Pons (tissue), 1 donor: ENCODE data around the gene CC2D2B.
"Not testable (repeated sequence)": the region's sequence is repeated elsewhere in the genome, so short reads cannot be mapped to it uniquely, and the experiment has no call there.

Source experiments
- DNase-seq: peaks from one replicate; pipeline ENCODE4 v3.0.0-alpha.2; 2016; ENCODE audit warnings: low spot score

Gene CC2D2B, protein sequence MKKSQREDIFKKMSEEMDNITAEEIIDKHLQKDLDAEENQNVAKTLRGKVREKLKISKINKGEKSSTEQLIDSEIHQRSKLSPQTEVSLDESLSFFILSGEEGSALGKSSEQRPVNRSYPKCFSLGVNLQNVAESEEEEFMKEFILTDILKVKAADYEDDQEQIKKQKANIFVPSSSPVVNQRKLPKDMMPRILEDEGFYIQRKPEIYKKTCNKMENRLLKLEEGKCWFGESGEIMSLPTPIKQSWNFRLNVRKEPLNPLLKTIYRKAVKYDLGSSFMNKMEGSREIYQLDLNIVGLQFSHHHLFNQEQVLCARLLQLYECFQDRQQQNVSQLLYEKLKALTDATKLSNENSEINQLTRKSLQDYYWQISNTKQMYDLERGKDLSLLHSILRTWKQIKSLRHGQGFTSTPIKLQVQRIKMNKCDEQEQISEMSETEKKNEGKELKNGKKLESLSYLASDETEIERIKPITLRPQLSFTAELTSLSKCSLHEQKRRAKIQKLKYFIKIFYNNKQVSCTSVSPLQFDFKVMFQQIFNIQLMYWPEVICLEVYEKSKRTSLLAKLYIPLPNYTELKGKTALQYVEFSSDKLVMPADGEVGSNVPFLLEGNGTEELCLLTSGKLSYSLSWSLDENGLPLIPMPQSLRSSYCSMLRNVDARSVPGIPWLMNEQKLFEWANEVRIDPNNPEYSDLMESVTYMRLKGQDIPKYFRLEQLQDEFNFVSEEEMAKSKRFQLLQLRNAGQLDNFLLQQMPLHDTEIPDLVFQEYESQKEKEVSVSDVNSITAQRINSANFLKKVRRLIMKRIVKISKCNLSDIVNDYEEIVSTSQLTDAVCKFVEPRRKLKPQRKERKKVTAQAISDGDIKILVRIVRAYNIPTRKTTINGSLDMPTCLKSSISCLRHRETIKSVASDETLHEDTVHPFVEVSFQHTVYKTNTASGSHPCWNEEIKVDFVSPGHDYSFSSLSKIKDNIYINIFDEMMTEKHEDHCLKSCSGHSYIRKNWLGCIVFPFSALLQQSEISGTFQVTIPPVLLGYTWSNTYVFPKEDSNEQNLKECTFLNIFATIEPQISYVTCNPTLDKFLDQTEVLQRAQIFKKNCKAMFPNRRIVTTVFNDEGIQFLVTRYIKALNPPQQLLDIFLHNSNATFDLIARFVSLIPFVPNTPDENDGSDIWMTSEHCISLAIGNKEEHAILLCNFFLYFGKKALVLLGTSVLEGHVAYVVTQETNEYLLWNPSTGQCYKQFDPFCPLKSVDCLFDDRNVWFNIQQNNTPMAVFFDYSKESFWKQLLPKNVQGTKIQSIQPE (N-terminal part only)

DNA sequence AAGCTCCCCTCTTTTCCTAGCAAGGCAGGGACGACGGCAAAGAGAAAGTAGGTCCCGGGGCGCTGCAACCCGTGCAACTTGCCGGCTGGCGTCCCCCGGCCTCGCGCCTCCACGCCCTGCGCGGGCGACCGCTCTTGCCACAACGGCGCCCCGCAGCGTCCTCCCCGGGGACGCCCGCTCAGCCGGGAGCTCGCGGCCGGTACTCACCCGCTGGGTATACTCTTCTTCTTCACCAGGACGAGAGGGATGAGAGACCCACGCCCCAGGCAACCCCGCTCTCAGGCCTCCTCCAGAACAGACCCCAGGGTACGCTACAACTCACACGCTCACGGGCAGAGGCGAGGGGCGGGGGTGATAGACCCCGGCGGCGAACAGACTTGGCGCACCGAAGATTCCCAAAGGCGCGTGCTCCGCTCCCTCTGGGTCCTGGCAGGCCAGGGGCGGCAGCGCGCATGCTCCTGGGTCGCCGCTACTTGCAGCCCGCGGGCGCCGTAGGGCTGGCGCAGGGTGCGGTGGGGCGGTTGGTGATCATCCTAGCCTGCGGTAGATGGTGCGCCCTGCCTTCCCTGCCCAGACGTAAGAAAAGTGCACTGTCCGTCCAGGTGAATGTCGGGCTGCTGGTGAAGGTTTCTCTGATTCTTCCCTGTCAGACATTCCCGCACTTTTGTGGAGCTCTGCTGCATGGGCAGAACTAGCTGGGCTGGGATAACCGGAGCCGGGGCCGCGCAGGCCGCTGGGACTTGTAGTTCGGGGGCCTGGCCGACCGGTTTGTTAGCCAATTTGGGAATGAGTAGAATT, at the start of gene CC2D2B:
TSS of gene CC2D2B (plus strand) at position 520 of the 798 bp plus-strand sequence. CDS start 3,349 bp downstream, outside the sequence.
- peak; percentile 81 for DNase-seq

DNA sequence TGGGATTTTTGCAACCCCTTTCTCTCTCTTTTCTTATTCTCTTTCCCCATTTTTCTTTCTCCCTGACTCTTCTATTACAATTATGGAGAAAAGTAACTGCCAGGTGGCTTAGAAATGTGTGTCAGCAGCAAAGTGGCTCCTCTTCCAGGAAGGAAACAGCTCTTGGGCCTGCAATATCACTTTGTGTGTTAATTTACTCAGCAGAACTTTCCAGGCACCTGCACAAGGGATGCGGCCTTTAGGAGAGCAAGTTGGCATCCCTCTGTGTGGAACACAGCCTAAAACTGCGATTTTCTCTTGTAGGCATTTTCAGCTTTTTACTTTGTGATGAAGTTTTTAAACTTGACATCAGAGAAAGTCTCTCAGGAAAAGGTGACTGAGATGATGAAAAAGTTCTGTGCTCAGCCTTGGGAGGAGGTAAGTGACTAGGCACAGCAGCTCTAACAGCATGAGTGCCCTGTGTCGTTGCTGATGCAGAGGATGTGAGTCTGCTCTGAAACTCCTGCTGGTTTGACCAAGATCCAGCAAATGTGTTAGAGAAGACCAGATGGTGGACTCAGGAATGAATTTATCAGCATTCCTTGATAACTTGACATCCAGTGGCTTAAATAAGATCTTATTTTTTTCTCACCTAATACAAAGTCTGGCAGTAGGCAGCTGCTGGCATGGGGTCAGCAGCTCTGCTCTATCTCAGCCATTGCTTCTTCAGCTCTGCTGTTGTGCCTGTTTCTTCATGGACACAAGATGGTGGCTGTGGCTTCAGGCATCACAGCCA, 47.4 kb upstream of the CC2D2B start:
- DNase-seq = peak; percentile 37

DNA sequence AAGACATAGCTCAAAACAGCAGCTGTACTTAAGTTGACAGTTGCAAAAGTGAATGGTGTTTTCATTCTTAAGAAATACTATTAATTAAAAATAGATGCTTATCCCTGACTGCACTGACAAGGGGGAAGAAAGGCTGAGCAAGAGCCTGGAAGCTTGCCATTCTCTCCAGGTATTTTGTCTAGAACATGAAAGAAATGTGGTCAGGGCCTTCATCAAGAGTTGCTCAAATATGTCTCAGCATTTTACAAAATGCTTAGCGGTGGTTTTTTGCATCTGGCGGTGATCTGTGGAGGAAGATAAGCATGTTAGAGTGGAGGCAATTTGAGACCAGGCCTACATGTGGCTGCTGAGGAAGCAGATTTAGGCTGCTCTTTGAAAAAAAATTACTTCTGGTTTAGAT, 46.4 kb upstream of the CC2D2B start:
- no peak for DNase-seq

DNA sequence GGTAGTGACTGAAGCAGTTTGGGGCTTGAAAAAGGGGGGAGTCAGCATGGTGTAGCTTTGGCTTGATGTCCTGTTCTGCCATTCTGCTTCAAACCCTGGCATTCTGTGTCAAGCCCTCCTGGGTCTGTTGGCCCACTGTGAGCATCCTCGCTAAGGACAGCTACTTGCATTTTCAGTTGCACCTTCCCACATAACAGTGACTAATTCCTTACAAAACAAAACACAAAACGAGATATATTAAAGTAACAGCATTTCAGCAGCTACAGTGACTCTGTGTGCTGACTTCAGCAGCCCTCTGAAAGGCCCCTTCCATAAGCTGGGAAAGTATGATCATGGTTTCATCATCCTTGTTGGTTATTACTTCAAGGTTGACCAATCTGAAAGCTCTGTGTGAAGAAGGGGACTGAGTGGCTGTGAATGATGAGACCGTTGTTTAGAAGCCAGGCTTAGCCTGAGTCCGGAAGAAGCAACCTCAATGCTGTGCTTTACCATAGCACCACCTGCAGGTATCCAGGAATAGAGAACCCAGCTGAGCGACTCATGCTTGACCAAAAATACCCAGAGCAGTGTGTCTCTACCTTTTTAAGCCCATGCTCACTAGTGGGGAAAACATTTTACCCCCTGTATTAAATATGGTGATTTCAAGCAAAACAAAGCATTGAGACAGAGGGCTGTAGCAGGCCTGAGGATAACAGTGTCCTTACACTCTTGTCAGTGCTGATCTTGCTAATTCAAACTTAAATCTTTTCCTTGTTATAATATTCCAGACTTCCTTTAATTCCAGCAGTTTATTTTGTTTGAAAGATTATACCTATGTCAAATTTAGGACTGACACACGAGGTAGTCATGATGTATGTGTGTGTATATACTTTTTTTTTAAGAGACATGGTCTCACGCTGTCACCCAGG, 42.6 kb upstream of the CC2D2B start:
- peak; percentile 56 for DNase-seq

DNA sequence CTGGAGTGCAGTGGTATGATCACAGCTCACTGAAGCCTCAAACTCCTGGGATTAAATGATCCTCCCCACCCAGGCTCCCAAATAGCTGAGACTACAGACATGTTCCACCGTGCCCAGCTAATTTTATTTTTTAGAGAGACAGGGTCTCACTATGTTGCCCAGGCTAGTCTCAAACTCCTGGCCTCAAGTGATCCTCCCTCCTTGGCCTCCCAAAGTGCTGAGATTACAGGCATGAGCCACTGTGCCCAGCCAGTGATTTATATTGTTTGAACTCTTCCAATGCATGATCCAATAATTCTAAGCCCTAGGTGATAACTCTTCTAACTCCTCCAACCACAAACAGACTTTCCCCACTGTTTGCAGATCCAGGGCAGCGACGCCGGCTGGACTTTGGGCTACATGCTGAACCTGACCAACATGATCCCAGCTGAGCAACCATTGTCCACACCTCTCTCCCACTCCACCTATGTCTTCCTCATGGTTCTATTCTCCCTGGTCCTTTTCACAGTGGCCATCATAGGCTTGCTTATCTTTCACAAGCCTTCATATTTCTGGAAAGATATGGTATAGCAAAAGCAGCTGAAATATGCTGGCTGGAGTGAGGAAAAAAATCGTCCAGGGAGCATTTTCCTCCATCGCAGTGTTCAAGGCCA, 41.8 kb upstream of the CC2D2B start:
- DNase-seq = no peak

DNA sequence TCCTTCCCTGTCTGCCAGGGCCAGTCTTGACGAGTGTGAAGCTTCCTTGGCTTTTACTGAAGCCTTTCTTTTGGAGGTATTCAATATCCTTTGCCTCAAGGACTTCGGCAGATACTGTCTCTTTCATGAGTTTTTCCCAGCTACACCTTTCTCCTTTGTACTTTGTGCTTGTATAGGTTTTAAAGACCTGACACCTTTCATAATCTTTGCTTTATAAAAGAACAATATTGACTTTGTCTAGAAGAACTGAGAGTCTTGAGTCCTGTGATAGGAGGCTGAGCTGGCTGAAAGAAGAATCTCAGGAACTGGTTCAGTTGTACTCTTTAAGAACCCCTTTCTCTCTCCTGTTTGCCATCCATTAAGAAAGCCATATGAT, 41.3 kb upstream of the CC2D2B start:
- DNase-seq = no peak

DNA sequence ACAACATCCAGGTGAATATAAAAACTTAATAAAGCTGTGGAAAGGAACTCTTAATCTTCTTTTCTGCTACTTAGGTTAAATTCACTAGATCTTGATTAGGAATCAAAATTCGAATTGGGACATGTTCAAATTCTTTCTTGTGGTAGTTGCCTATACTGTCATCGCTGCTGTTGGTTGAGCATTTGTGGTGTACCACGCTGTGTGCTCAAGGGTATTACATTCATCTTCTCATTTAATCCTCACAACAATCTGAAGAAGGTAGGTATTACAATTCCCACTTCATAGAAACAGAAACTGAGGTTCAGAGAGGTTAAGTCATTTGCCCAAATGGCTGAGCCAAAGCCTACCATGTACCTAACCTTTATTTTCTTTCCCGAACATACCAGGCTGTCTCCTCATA, 39.9 kb upstream of the CC2D2B start:
- DNase-seq = no peak

DNA sequence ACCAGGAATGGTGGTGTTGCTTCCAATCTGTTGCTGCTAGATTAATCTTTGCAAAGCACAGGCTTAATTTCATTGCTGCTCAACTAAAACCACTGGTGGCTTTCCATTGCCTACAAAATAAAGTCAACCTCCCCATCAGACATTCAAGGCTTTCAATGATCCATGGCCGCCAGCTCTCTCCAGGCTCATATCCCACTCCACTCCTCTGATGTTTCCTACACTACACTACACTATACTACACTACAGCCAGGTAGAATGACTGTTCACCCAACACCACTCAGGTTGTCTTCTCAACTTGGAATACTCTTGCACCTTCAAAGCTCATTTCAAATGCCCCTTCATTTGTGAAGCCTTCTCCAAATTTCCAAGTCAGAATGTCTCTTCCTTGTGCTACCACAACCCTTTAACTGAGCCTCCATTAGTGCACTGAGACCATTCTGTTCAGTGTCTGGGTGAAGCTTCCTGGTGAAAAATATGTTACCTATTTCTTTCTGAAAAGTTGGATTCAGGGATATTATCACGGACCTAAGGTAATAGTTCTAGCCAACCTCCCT, 35.5 kb upstream of the CC2D2B start:
- DNase-seq = no peak

DNA sequence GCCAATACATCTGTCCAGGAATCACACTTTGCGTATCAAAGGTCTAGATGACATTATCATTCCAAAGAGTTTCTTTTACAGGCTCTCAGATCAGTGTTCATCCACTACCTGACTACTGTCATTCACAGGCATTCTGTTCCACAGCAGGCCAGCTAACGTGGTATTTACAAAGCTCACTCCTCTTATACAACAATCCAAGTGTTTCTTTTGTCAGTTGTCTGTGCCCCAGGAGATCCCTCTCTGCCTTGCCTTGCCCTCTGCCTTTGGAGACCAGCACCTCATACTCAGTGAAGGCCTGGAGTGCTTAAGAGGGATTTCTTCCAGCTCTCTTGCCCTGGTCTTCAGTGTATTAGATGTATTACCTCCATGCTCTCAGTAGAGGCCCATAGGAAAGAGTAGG, 34.6 kb upstream of the CC2D2B start:
- no peak for DNase-seq

DNA sequence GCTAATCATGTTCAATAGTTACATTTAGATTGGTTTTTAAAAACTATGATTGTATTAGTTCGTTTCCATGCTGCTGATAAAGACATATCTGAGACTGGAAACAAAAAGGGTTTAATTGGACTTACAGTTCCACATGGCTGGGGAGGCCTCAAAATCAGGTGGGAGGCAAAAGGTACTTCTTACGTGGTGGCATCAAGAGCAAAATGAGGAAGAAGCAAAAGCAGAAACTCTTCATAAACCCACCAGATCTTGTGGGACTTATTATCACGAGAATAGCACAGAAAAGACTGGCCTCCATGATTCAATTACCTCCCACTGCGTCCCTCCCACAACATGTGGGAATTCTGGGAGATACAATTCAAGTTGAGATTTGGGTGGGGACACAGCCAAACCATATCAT, 34.1 kb upstream of the CC2D2B start:
- DNase-seq = no peak

DNA sequence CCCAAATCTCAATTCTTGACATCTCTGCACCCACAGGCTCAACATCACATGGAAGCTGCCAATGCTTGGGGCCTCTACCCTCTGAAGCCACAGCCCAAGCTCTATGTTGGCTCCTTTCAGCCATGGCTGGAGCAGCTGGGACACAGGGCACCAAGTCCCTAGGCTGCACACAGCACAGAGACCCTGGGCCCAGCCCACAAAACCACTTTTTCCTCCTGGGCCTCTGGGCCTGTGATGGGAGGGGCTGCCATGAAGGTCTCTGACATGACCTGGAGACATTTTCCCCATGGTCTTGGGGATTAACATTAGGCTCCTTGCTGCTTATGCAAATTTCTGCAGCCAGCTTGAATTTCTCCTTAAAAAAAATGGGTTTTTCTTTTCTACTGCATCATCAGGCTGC, 33.0 kb upstream of the CC2D2B start:
- DNase-seq = not testable (repeated sequence)

DNA sequence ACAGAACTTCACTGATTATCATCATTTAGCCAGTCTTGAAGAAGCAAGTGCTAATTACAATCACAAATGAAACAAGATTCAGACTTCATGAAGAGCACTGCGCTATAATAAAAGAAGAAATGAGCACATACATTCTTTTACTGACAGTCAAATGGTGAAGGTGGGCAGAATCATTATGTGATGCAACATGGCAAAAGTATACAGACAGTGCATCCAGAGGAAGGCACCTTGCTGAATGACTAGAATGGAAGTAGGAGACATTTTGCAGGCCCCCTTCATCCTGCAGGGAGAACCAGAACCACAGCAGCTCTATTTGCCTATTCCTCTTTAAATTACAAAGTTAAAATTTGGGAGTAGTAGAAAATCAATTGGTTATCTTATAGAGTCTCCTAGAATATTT, 31.0 kb upstream of the CC2D2B start:
- DNase-seq = no peak

DNA sequence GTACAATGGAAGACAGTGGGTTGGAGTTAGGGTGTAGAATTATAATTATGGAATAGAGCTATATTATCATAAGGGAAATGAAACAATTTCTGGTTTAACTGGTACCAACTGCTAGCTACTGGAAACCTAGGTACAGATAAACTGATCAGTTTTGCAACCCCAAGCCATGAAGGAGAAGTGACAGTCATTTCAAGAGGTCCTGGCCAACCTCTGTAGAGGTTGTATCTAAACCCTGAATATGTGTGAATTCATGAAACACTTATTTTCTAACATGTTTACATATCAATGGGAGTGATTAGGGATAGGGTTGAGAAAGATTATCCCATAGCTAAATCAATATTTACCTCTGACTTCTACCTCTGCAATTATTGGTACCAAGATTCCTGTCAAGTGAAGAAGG, 29.9 kb upstream of the CC2D2B start:
- no peak for DNase-seq

DNA sequence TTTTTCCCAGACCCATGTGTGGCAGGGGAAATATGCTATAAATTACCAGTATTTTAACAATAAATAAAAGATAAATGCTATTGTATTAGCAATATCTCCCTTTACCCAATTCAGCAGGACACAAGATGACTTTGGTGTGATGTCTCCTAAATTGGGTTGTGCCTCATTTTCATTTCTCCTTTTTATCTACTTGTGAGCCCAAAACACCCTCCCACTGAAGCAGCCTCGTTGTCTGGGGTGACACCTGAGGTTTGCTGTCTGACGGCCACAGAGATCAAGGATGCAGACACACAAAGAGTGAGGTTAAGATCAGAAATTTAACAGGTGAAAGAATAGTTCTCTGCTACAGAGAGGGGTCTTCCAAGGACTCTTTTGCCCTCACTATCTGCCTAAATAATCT, 27.1 kb upstream of the CC2D2B start:
- no peak for DNase-seq

DNA sequence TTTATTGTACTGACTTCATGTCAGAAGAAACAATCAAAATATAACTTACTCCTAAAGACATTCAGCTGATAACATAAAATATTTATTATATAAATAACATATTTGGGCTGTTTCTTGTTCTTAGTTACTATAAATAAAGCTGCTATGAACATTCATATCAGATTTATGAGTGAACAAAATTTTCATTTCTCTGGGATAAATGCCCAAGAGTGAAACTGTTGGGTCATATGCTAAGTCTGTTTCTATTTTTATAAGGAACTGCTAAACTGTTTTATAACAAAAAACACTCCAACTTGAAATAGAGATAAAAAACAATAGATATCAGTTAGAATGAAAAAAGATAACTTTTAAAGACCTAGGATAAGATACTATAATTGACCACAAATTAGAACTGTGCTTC, 26.5 kb upstream of the CC2D2B start:
- DNase-seq = no peak

DNA sequence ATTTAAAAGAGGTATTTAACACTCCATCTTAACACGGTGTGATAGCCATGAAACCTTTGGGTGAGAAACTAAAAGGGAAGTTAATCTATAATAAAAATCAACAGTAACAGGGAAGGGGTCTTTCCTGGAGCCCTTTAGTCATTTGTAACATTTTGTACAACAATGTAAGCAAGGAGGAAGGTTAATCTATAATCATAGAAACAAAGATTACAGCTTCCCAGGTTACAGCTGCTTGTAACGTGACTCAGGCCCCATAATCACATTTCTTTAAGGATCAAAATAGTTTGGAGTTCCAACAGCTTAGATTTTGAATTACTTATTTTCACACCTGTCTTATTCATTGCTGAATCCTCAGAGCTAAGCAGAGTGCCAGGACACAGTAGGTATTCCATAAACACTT, 17.9 kb upstream of the CC2D2B start:
- no peak for DNase-seq

DNA sequence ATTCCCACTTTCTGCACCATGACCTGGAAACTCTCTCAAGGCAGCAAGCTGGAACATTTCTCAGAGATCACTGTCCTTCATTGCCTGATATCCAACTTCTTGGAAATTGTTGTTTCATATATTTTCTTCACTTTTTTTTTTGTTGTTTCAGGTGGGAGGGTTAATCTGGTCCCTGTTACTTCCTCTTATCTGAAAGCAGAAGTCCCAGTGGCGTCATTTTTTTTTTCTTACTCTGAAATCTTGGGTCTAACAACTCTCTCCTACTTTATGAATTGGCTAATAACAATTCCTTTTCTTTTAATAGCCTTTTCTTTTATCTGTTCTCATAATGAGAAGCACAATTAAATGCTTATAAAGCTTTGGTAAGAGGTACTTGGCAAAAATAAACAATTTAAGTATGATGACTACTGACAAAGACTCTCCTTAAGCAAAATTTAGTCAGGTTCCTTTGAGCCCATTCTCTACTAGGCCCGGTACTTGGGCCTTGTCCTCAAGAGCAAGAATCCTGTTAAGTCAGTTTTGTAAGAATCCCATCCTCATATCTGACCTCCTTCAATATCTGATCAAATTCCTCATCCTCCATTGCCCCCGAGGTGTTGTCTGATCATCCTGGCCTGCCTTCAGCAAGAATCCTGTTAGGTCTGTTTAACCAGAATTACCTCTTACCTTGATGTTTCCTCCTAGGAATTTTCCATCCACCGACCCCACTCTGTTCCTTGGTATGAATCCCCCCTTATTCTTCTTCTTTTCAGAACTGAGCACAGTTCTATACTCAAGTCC, 11.5 kb upstream of the CC2D2B start:
- DNase-seq = peak; percentile 32
